GM12878 (cell line): ENCODE data around the gene SPAAR. TPM values are rescaled to one million over a fixed set of nuclear protein-coding genes. Genes with fewer than 3 reads are reported as not detected.

Source experiments
- ATAC-seq: fragments of 200-7000 bp; cut with Tn5 transposase; 3 replicates; pipeline ENCODE4 v1.9.1; 2020; ENCODE audit warnings: mild to moderate bottlenecking, moderate library complexity
- BruUV-seq: library from RNA; stranded (reverse); fragments of 400-500 nt; replicated peaks from 2 replicates; lab custom pipeline; 2021; lab: Mats Ljungman, UMichigan
- CTCF ChIA-PET: fragments of 300-600 bp; sonication (Branson Sonifier 250); formaldehyde crosslinking; extraction: SDS; loops from one replicate; lab custom pipeline; 2021; ENCODE audit warnings: inconsistent platforms; lab: Yijun Ruan, JAX
- POLR2A ChIA-PET: fragments of 350-600 bp; formaldehyde crosslinking; extraction: SDS; loops from one replicate; lab custom pipeline; 2021; ENCODE audit warnings: inconsistent platforms; lab: Charles Lee
- RAD21 ChIA-PET: fragments of 300-600 bp; sonication (Branson Sonifier 250); formaldehyde crosslinking; loops from one replicate; lab custom pipeline; 2023; ENCODE audit warnings: antibody characterized with exemption; ENCODE audit not compliant: unreplicated experiment; lab: Charles Lee
- SMC1A ChIA-PET: fragments of 300-600 bp; sonication (Branson Sonifier 250); formaldehyde crosslinking; loops from one replicate; lab custom pipeline; 2023; ENCODE audit not compliant: unreplicated experiment, uncharacterized antibody; lab: Charles Lee
- DNase-seq: peaks from one replicate; pipeline ENCODE4 v3.0.0-alpha.2; 2011; ENCODE audit warnings: low read depth, low spot score
- FAIRE-seq: peaks from 3 replicates; lab custom pipeline; 2011; peaks lifted over from hg19 to GRCh38; lab: Jason Lieb, UNC
- H2AFZ ChIP-seq: 2 replicates; pipeline ENCODE4 v1.6.0; 2011; ENCODE audit warnings: low read depth, low read length, control low read depth; ENCODE audit not compliant: control insufficient read depth
- H3K27ac ChIP-seq: 2 replicates; pipeline ENCODE4 v1.5.1; 2011; ENCODE audit warnings: control low read depth; ENCODE audit not compliant: control insufficient read depth, insufficient read depth
- H3K27me3 ChIP-seq, 2 experiments: replicated peaks in 1 of 2; 2 replicates each; pipeline versions ENCODE4 v1.6.0 to v1.6.1; 2011; ENCODE audit warnings: low read length in 1 of 2; ENCODE audit not compliant: control insufficient read depth in 2 of 2, insufficient read depth in 2 of 2
- H3K36me3 ChIP-seq, 2 experiments: 2 replicates each; pipeline ENCODE4 v1.5.1; 2011; ENCODE audit warnings: low read length in 1 of 2; ENCODE audit not compliant: control insufficient read depth in 2 of 2, insufficient read depth in 2 of 2
- H3K4me1 ChIP-seq: 2 replicates; pipeline ENCODE4 v1.6.1; 2011; ENCODE audit warnings: mild to moderate bottlenecking, low read length, moderate library complexity, mixed read lengths; ENCODE audit not compliant: control insufficient read depth, insufficient read depth
- H3K4me2 ChIP-seq: 2 replicates; pipeline ENCODE4 v1.6.0; 2011; ENCODE audit warnings: control low read depth; ENCODE audit not compliant: control insufficient read depth, insufficient read depth
- H3K4me3 ChIP-seq: fragments of 200-600 bp; sonication (generic); 2 replicates; pipeline ENCODE4 v1.5.1; 2016
- H3K79me2 ChIP-seq: 2 replicates; pipeline ENCODE4 v1.6.0; 2011; ENCODE audit warnings: low read length; ENCODE audit not compliant: control insufficient read depth, insufficient read depth
- H3K9ac ChIP-seq: 2 replicates; pipeline ENCODE4 v1.8.0; 2011; ENCODE audit warnings: low read length, control low read depth, mixed read lengths; ENCODE audit not compliant: control insufficient read depth, insufficient read depth
- H3K9me3 ChIP-seq: replicated peaks from 3 replicates; pipeline ENCODE4 v1.5.1; 2011; ENCODE audit warnings: mild to moderate bottlenecking, low read length; ENCODE audit not compliant: control insufficient read depth, insufficient read depth
- H4K20me1 ChIP-seq: 2 replicates; pipeline ENCODE4 v1.6.0; 2011; ENCODE audit not compliant: control insufficient read depth, insufficient read depth
- BCL11A ChIP-seq: IDR thresholded peaks from 2 replicates; pipeline ENCODE4 v1.6.1; 2011; ENCODE audit warnings: low read depth, low read length
- BRCA1 ChIP-seq: IDR thresholded peaks from 2 replicates; pipeline ENCODE4 v1.6.1; 2011; ENCODE audit warnings: low read depth, low read length, improper control_type of control experiment
- CHD2 ChIP-seq: IDR thresholded peaks from 2 replicates; pipeline ENCODE4 v1.6.1; 2011; ENCODE audit warnings: low read depth, low read length, improper control_type of control experiment, borderline replicate concordance
- GATAD2B ChIP-seq: fragments of 450-650 bp; conservative IDR thresholded peaks from 2 replicates; pipeline ENCODE4 v1.6.1; 2017; ENCODE audit warnings: low read depth, mild to moderate bottlenecking, moderate library complexity
- HDAC2 ChIP-seq: fragments of 200-600 bp; sonication (generic); IDR thresholded peaks from 2 replicates; pipeline ENCODE4 v1.6.1; 2017
- KAT2A ChIP-seq: conservative IDR thresholded peaks from 2 replicates; pipeline ENCODE4 v1.6.1; 2011; ENCODE audit warnings: low read depth, low read length; ENCODE audit not compliant: control insufficient read depth
- KLF5 ChIP-seq: fragments of 450-650 bp; IDR thresholded peaks from 2 replicates; pipeline ENCODE4 v1.6.1; 2014; ENCODE audit warnings: mild to moderate bottlenecking; ENCODE audit not compliant: partially characterized antibody
- NFIC ChIP-seq: IDR thresholded peaks from 2 replicates; pipeline ENCODE4 v1.6.1; 2012; ENCODE audit warnings: low read depth, mild to moderate bottlenecking, inconsistent platforms, low read length, moderate library complexity
- NFYA ChIP-seq: IDR thresholded peaks from 2 replicates; pipeline ENCODE4 v1.6.1; 2011; ENCODE audit warnings: low read depth, mild to moderate bottlenecking, low read length, improper control_type of control experiment, borderline replicate concordance
- NR2F1 ChIP-seq: fragments of 450-650 bp; conservative IDR thresholded peaks from 2 replicates; pipeline ENCODE4 v1.6.1; 2017; ENCODE audit warnings: mild to moderate bottlenecking
- POU2F2 ChIP-seq: IDR thresholded peaks from 3 replicates; pipeline ENCODE4 v1.6.1; 2011; ENCODE audit warnings: low read depth, mild to moderate bottlenecking, low read length, borderline replicate concordance
- RFX5 ChIP-seq: IDR thresholded peaks from 2 replicates; pipeline ENCODE4 v1.6.1; 2011; ENCODE audit warnings: low read depth, low read length, improper control_type of control experiment
- STAT3 ChIP-seq: IDR thresholded peaks from 2 replicates; pipeline ENCODE4 v1.6.1; 2011; ENCODE audit warnings: low read depth, low read length, improper control_type of control experiment
- TAF1 ChIP-seq: IDR thresholded peaks from 2 replicates; pipeline ENCODE4 v1.6.1; 2011; ENCODE audit warnings: mild to moderate bottlenecking, low read depth, low read length, borderline replicate concordance
- TCF7 ChIP-seq: IDR thresholded peaks from 2 replicates; pipeline ENCODE4 v1.6.1; 2014; ENCODE audit warnings: antibody characterized with exemption, borderline replicate concordance
- WGBS: methylation state at CpG from one replicate; pipeline ENCODE4 v1.1.6; 2016; ENCODE audit warnings: low lambda C conversion rate; ENCODE audit not compliant: insufficient replicate concordance, insufficient coverage; ENCODE audit errors: missing lambda C conversion rate; 5-methylcytosine and 5-hydroxymethylcytosine counted together
- in situ Hi-C: fragments of 300-500 bp; cut with MboI; formaldehyde crosslinking; loops from 9 replicates; pipeline ENCODE4 v1.14.3; 2018; ENCODE audit warnings: mixed read lengths
- intact Hi-C: fragments of 100-400 bp; cut with micrococcal nuclease; formaldehyde crosslinking; loops from one replicate; pipeline ENCODE4 v1.14.2; 2022; ENCODE audit not compliant: unreplicated experiment
- polyA plus RNA-seq, 11 experiments: library from polyadenylated mRNA; depleted of rRNA in 4 of 11; unstranded in 6 of 11; stranded (reverse) in 5 of 11; fragments of >200 nt; fragmentation: Nextera tagmentation in 4 of 11; fragmentation: Illumina TruSeq in 1 of 11; extraction: Ambion mirVana in 4 of 11; extraction: Trizol in 1 of 11; gene quantifications; 1 replicate in 1 of 11; 2 replicates in 10 of 11; pipeline versions ENCODE4 v1.2.1 to v1.2.3, GENCODE V29; 2011 to 2016; ENCODE audit warnings: inconsistent platforms in 2 of 11, missing spikeins in 2 of 11, low read depth in 1 of 11
- total RNA-seq, 4 experiments: library from RNA; depleted of rRNA in 3 of 4; stranded (reverse); fragments of >200 nt in 3 of 4; fragmentation: Illumina TruSeq in 1 of 4; extraction: Trizol in 1 of 4; gene quantifications; 2 replicates each; pipeline versions ENCODE4 v1.2.1 to v1.2.3, GENCODE V29; 2013 to 2021
- TF ChIP-seq, protein P1 (sequence below): IDR thresholded peaks from 2 replicates; pipeline ENCODE4 v1.6.1; 2012; ENCODE audit warnings: improper control_type of control experiment, low read depth, low read length; ENCODE audit not compliant: insufficient replicate concordance
- TF ChIP-seq, protein P2 (sequence below): fragments of 450-650 bp; IDR thresholded peaks from 2 replicates; pipeline ENCODE4 v1.6.1; 2016; ENCODE audit warnings: mild to moderate bottlenecking, moderate library complexity, borderline replicate concordance

Gene SPAAR
- total and polyA plus RNA-seq, 10 of the 15 experiments (the other 5 are each of a cell fraction or from before 2014, with no cell fraction given), result not detected

DNA sequence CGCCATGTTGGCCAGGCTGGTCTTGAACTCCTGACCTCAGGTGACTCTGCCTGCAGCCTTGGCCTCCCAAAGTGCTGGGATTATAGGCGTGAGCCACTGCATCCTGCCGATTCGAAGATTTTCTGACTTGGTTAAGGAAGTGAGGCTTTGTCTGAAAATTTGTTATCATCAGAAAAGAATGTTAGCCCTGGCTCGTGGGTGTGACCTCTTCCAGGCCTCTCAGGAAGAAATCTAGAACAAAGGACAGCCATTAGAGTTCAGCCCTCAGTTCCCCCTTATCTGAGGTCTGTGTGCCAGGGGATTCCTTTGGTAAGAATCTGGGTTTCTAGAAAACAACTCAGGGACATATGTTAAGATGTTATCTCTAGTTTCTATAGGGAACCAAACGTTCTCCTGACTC, 42.4 kb downstream of the SPAAR start:
- no peak overlapping the region for H3K27ac ChIP-seq
- H3K4me1 ChIP-seq, result no peaks in the 10 kb centered on the region
- in situ Hi-C loops, result no loop called here
- H3K79me2 ChIP-seq, result no peaks in the 10 kb centered on the region
- H3K4me2 ChIP-seq, result no peak overlapping the region
- H2AFZ ChIP-seq, result no peak overlapping the region
- H4K20me1 ChIP-seq, result no peaks in the 10 kb centered on the region
- DNase-seq (no peak), ATAC-seq (no peak), FAIRE-seq (no peak)
- POLR2A ChIA-PET, result no interaction called here
- H3K36me3 ChIP-seq, result no peaks in the 10 kb centered on the region
- intact Hi-C loops, result no loop called here
- RAD21 ChIA-PET, result no interaction called here
- WGBS, result 14% methylated on average over 6 of the region's 6 CpGs
- CTCF ChIA-PET, result interaction anchor here (1.1 to 2.2 kb wide), 3 partner anchors 11 to 72 kb away, joined by 4 to 16 read pairs (median 6); no protein-coding TSS in a partner anchor
- H3K27me3 ChIP-seq, result no peaks in the 10 kb centered on the region
- H3K4me3 ChIP-seq, result no peak overlapping the region
- no peaks in the 10 kb centered on the region for H3K9me3 ChIP-seq
- no peak overlapping the region for H3K9ac ChIP-seq
- no TSS peak for BruUV-seq
- SMC1A ChIA-PET, result interaction anchor here (0.8 to 1.9 kb wide), 3 partner anchors 11 to 72 kb away, joined by 3 to 6 read pairs (median 3); no protein-coding TSS in a partner anchor
- TF ChIP-seq POU2F2, result no peak
- TF ChIP-seq BRCA1, result no peak
- no peak for TF ChIP-seq KAT2A
- no peak for TF ChIP-seq KLF5
- no peak for TF ChIP-seq TAF1
- TF ChIP-seq, protein P1, sequence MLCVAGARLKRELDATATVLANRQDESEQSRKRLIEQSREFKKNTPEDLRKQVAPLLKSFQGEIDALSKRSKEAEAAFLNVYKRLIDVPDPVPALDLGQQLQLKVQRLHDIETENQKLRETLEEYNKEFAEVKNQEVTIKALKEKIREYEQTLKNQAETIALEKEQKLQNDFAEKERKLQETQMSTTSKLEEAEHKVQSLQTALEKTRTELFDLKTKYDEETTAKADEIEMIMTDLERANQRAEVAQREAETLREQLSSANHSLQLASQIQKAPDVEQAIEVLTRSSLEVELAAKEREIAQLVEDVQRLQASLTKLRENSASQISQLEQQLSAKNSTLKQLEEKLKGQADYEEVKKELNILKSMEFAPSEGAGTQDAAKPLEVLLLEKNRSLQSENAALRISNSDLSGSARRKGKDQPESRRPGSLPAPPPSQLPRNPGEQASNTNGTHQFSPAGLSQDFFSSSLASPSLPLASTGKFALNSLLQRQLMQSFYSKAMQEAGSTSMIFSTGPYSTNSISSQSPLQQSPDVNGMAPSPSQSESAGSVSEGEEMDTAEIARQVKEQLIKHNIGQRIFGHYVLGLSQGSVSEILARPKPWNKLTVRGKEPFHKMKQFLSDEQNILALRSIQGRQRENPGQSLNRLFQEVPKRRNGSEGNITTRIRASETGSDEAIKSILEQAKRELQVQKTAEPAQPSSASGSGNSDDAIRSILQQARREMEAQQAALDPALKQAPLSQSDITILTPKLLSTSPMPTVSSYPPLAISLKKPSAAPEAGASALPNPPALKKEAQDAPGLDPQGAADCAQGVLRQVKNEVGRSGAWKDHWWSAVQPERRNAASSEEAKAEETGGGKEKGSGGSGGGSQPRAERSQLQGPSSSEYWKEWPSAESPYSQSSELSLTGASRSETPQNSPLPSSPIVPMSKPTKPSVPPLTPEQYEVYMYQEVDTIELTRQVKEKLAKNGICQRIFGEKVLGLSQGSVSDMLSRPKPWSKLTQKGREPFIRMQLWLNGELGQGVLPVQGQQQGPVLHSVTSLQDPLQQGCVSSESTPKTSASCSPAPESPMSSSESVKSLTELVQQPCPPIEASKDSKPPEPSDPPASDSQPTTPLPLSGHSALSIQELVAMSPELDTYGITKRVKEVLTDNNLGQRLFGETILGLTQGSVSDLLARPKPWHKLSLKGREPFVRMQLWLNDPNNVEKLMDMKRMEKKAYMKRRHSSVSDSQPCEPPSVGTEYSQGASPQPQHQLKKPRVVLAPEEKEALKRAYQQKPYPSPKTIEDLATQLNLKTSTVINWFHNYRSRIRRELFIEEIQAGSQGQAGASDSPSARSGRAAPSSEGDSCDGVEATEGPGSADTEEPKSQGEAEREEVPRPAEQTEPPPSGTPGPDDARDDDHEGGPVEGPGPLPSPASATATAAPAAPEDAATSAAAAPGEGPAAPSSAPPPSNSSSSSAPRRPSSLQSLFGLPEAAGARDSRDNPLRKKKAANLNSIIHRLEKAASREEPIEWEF, result no peak
- TF ChIP-seq TCF7, result no peak
- TF ChIP-seq, protein P2, sequence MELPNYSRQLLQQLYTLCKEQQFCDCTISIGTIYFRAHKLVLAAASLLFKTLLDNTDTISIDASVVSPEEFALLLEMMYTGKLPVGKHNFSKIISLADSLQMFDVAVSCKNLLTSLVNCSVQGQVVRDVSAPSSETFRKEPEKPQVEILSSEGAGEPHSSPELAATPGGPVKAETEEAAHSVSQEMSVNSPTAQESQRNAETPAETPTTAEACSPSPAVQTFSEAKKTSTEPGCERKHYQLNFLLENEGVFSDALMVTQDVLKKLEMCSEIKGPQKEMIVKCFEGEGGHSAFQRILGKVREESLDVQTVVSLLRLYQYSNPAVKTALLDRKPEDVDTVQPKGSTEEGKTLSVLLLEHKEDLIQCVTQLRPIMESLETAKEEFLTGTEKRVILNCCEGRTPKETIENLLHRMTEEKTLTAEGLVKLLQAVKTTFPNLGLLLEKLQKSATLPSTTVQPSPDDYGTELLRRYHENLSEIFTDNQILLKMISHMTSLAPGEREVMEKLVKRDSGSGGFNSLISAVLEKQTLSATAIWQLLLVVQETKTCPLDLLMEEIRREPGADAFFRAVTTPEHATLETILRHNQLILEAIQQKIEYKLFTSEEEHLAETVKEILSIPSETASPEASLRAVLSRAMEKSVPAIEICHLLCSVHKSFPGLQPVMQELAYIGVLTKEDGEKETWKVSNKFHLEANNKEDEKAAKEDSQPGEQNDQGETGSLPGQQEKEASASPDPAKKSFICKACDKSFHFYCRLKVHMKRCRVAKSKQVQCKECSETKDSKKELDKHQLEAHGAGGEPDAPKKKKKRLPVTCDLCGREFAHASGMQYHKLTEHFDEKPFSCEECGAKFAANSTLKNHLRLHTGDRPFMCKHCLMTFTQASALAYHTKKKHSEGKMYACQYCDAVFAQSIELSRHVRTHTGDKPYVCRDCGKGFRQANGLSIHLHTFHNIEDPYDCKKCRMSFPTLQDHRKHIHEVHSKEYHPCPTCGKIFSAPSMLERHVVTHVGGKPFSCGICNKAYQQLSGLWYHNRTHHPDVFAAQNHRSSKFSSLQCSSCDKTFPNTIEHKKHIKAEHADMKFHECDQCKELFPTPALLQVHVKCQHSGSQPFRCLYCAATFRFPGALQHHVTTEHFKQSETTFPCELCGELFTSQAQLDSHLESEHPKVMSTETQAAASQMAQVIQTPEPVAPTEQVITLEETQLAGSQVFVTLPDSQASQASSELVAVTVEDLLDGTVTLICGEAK, result no peak
- TF ChIP-seq RFX5, result no peak
- TF ChIP-seq NR2F1, result no peak
- no peak for TF ChIP-seq CHD2
- TF ChIP-seq HDAC2, result no peak
- TF ChIP-seq GATAD2B, result no peak
- no peak for TF ChIP-seq NFYA
- TF ChIP-seq STAT3, result no peak
- TF ChIP-seq NFIC, result no peak
- TF ChIP-seq BCL11A, result no peak
